HCT116 (cell line): Measurements from ENCODE around the gene DCST2. TPM values are rescaled to one million over a fixed set of nuclear protein-coding genes. Genes with fewer than 3 reads are reported as not detected.

Experiments
- ATAC-seq: fragments of 200-7000 bp; cut with Tn5 transposase; 2 replicates; pipeline ENCODE4 v1.9.1; 2020; ENCODE audit warnings: mild to moderate bottlenecking, moderate library complexity
- BruUV-seq: library from RNA; stranded (reverse); fragments of 400-500 nt; replicated peaks from 2 replicates; lab custom pipeline; 2021; lab: Mats Ljungman, UMichigan
- CTCF ChIA-PET: fragments of 300-600 bp; sonication (Branson Sonifier 250); formaldehyde crosslinking; loops from one replicate; lab custom pipeline; 2021; ENCODE audit warnings: antibody characterized with exemption; lab: Charles Lee
- POLR2A ChIA-PET: fragments of 300-600, 350-600 bp; sonication (Branson Sonifier 250); formaldehyde crosslinking; loops from one replicate; lab custom pipeline; 2021; ENCODE audit warnings: antibody characterized with exemption; lab: Charles Lee
- RAD21 ChIA-PET, 2 experiments: fragments of 300-600 bp; sonication (Branson Sonifier 250); formaldehyde crosslinking; loops; one replicate each; lab custom pipeline; 2023; ENCODE audit warnings: low total read pairs in 2 of 2; ENCODE audit not compliant: uncharacterized antibody in 2 of 2, unreplicated experiment in 2 of 2, low non-redundant PET in 1 of 2; lab: Charles Lee
- DNase-seq: peaks from one replicate; pipeline ENCODE4 v3.0.0-alpha.2; 2010; ENCODE audit warnings: low read depth, low spot score
- H2AFZ ChIP-seq: fragments of 200-600 bp; shearing (Covaris generic), sonication (generic); 2 replicates; pipeline ENCODE4 v1.6.1; 2017; ENCODE audit warnings: low read depth, mixed run types, mixed read lengths, antibody characterized with exemption, low read length; ENCODE audit not compliant: poor library complexity, severe bottlenecking
- H3K27ac ChIP-seq: 2 replicates; pipeline ENCODE4 v1.5.1; 2012; ENCODE audit warnings: low read depth, low read length
- H3K27me3 ChIP-seq: fragments of 200-600 bp; sonication (generic); 2 replicates; pipeline ENCODE4 v1.6.1; 2016; ENCODE audit warnings: mixed run types, low read length, mixed read lengths; ENCODE audit not compliant: insufficient read depth
- H3K36me3 ChIP-seq, 2 experiments: fragments of 200-500 bp in 1 of 2; fragments of 200-600 bp in 1 of 2; sonication (Bioruptor generic) in 1 of 2; sonication (generic) in 1 of 2; 2 replicates each; pipeline versions ENCODE4 v1.5.1 to v1.6.1; 2014 to 2016; ENCODE audit warnings: low read length in 2 of 2, inconsistent platforms in 1 of 2, mixed read lengths in 1 of 2, mixed run types in 1 of 2; ENCODE audit not compliant: insufficient read depth in 2 of 2, control insufficient read depth in 1 of 2
- H3K4me1 ChIP-seq, 2 experiments: fragments of 200-600 bp in 1 of 2; sonication (generic) in 1 of 2; 2 replicates each; pipeline versions ENCODE4 v1.5.1 to v1.6.1; 2012 to 2017; ENCODE audit warnings: low read length in 2 of 2, inconsistent platforms in 1 of 2, mild to moderate bottlenecking in 1 of 2, mixed read lengths in 1 of 2, mixed run types in 1 of 2, moderate library complexity in 1 of 2; ENCODE audit not compliant: insufficient read depth in 2 of 2, control insufficient read depth in 1 of 2
- H3K4me2 ChIP-seq: fragments of 200-600 bp; sonication (generic); 2 replicates; pipeline ENCODE4 v1.6.1; 2017; ENCODE audit warnings: mixed run types, low read length, mixed read lengths
- H3K4me3 ChIP-seq, 2 experiments: fragments of 200-600 bp in 1 of 2; sonication (generic) in 1 of 2; replicated peaks in 1 of 2; 2 replicates each; pipeline ENCODE4 v1.5.1; 2011 to 2016; ENCODE audit warnings: low read length in 2 of 2, control low read depth in 1 of 2, low read depth in 1 of 2, mild to moderate bottlenecking in 1 of 2, mixed read lengths in 1 of 2, mixed run types in 1 of 2
- H3K79me2 ChIP-seq: fragments of 200-600 bp; sonication (generic); 2 replicates; pipeline ENCODE4 v1.6.1; 2017; ENCODE audit warnings: mild to moderate bottlenecking, mixed run types, low read length, moderate library complexity, mixed read lengths; ENCODE audit not compliant: insufficient read depth
- H3K9ac ChIP-seq: fragments of 200-600 bp; sonication (generic); 2 replicates; pipeline ENCODE4 v1.6.1; 2016; ENCODE audit warnings: low read length, mixed read lengths
- H3K9me2 ChIP-seq: fragments of 200-600 bp; sonication (generic), shearing (Covaris generic); 2 replicates; pipeline ENCODE4 v1.6.1; 2017; ENCODE audit warnings: mixed run types, mild to moderate bottlenecking, moderate library complexity; ENCODE audit not compliant: insufficient read depth
- H3K9me3 ChIP-seq, 2 experiments: fragments of 200-500 bp in 1 of 2; fragments of 200-600 bp in 1 of 2; sonication (Bioruptor generic) in 1 of 2; sonication (generic) in 1 of 2; 2 replicates each; pipeline ENCODE4 v1.6.1; 2014 to 2017; ENCODE audit warnings: low read length in 2 of 2, mixed read lengths in 2 of 2, inconsistent platforms in 1 of 2, low read depth in 1 of 2, mild to moderate bottlenecking in 1 of 2, mixed run types in 1 of 2, moderate library complexity in 1 of 2; ENCODE audit not compliant: control insufficient read depth in 1 of 2, insufficient read depth in 1 of 2
- H4K20me1 ChIP-seq: fragments of 200-600 bp; sonication (generic), shearing (Covaris generic); 2 replicates; pipeline ENCODE4 v1.6.1; 2017; ENCODE audit warnings: mixed run types, mild to moderate bottlenecking, moderate library complexity; ENCODE audit not compliant: insufficient read depth
- CTCF ChIP-seq, 3 experiments: fragments of 200-600 bp in 1 of 3; sonication (generic) in 1 of 3; IDR thresholded peaks in 2 of 3; conservative IDR thresholded peaks in 1 of 3; 2 replicates each; pipeline ENCODE4 v1.5.1; 2012 to 2017; ENCODE audit warnings: low read depth in 2 of 3, low read length in 2 of 3, antibody characterized with exemption in 1 of 3, borderline replicate concordance in 1 of 3, control low read depth in 1 of 3, mild to moderate bottlenecking in 1 of 3, mixed read lengths in 1 of 3, mixed run types in 1 of 3, moderate library complexity in 1 of 3; ENCODE audit not compliant: insufficient read depth in 1 of 3
- intact Hi-C: fragments of 100-400 bp; cut with micrococcal nuclease; formaldehyde crosslinking; loops from 2 replicates; pipeline ENCODE4 v1.10.0; 2022
- total RNA-seq: library from RNA; stranded (reverse); gene quantifications from one replicate; pipeline ENCODE4 v1.2.1, GENCODE V29; 2021; ENCODE audit not compliant: unreplicated experiment
- TF ChIP-seq, protein P1 (sequence below): IDR thresholded peaks from 2 replicates; pipeline ENCODE4 v1.6.1; 2012

DCST2 gene
- total RNA-seq, 1 experiment from 2014 or later: 2.0 TPM

DNA sequence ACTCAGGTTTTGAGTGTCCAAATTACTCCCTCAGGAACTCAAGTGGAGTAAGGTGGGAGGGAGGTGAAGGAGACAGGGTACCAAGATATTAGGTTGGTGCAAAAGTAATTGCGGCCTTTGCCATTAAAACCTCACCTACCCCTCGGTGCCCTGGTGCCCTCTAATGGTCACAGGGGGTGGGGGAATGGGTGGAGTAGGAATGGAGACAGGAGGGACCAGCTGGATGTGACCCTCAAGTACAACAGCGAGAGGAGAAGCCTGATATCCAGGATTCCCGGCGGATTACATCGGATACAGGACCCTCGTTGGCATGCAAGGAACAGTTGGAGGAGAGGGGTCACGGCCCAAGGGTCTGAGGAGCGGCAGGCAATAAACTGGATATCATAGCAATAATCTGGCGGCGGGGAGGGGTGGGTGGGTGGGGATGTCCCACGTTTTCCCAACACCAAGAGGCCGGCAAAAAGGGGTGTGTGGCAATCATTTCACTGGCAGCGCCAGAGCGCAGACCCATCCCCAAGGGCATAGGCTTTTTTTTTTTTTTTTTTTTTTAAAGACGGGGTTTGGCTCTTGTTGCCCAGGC lies 35.3 kb downstream of the DCST2 start:
- intact Hi-C loops: loop anchor here (2.0 to 5.0 kb wide), 2 partner anchors 36 to 439 kb away; partner anchors contain the start of genes PYGO2 and UBE2Q1
- ChIA-PET RAD21 (interaction anchor here in 1 of 2 experiments (1.7 kb wide), 1 partner anchor 37 kb away, joined by 5 read pairs; the partner anchor contains the start of gene PYGO2), CTCF (interaction anchor here (1.0 to 2.6 kb wide), 13 partner anchors 10 to 88 kb away, joined by 3 to 25 read pairs (median 7); partner anchors contain the start of genes ADAM15, FLAD1, PBXIP1 and PYGO2)
- Histone ChIP-seq H4K20me1 (no peaks in the 10 kb centered on the region), H3K4me3 (no peak overlapping the region), H2AFZ (no peak overlapping the region), H3K4me2 (peak overlapping the region; percentile 96)
- TF ChIP-seq, protein P1, sequence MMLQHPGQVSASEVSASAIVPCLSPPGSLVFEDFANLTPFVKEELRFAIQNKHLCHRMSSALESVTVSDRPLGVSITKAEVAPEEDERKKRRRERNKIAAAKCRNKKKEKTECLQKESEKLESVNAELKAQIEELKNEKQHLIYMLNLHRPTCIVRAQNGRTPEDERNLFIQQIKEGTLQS: no peak
- peak in 2 of 3 experiments; percentile 22 to 29; a peak in 1 of 6 replicates for TF ChIP-seq CTCF (IDR thresholded peaks at IDR 0.05 in 2 of 3, conservative IDR thresholded peaks at IDR 0.05 in 1 of 3; ENCODE audit: borderline replicate concordance in 1 of 3, insufficient read depth in 1 of 3, low read depth in 2 of 3, low read length in 2 of 3)
- TF ChIP-seq, all 23 proteins: peak for 1
- Histone ChIP-seq H3K27me3 (no peaks in the 10 kb centered on the region), H3K79me2 (peaks cover 7% of the 10 kb centered on the region), H3K27ac (peak overlapping the region; percentile 99), H3K36me3 (no peaks in the 10 kb centered on the region), H3K9me2 (no peaks in the 10 kb centered on the region), H3K9me3 (no peaks in the 10 kb centered on the region), H3K9ac (no peak overlapping the region), H3K4me1 (peaks cover 28 to 66% of the 10 kb centered on the region in 2 experiments)
- POLR2A ChIA-PET: interaction anchor here (0.9 to 2.5 kb wide), 3 partner anchors 25 to 47 kb away, joined by 6 to 22 read pairs (median 9); partner anchors contain the start of gene SHC1
- DNase-seq (no peak), ATAC-seq (no peak)
- BruUV-seq: no TSS peak
